GM12891 (cell line): ENCODE results near the gene COMMD10.

ENCODE experiments used
- POLR2A ChIP-seq: IDR thresholded peaks from 2 replicates; pipeline ENCODE4 v1.6.1; 2011; ENCODE audit warnings: low read depth, low read length, control low read depth
- POLR2AphosphoS5 ChIP-seq: IDR thresholded peaks from 2 replicates; pipeline ENCODE4 v1.6.1; 2011; ENCODE audit warnings: low read depth, low read length, control low read depth
- POU2F2 ChIP-seq: IDR thresholded peaks from 2 replicates; pipeline ENCODE4 v1.6.1; 2011; ENCODE audit warnings: low read depth, mild to moderate bottlenecking, control low read depth, low read length, moderate library complexity
- SPI1 ChIP-seq: IDR thresholded peaks from 2 replicates; pipeline ENCODE4 v1.6.1; 2011; ENCODE audit warnings: low read depth, low read length, control low read depth
- TAF1 ChIP-seq: IDR thresholded peaks from 2 replicates; pipeline ENCODE4 v1.6.1; 2011; ENCODE audit warnings: low read depth, low read length, control low read depth

DNA sequence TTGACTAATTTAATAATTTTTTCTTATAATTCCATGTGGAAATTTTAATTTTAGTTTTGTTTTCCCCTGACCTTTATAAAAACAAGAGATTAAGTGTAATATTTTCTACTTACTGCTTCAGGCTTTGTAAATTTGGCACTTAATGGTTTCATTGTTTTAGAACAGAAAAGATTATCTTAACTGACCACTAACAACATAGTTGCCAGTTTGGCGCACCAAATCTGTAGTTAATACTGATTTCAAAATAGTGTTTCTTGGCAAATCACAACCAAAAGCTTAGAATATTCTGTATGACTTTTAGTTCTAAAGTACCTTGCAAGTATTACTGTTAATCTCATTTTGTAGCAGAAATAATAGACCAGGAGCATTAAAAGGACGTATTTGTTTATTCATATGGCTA, 124.3 kb downstream of the COMMD10 start:
- TF ChIP-seq SPI1 (no peak), POLR2A (no peak), POLR2AphosphoS5 (no peak), TAF1 (no peak), POU2F2 (no peak)
